ENCODE data around the gene MB21D2.

- TF ChIP-seq SP2 (IDR thresholded peaks at IDR 0.05; ENCODE audit: low read length) (no peak), CHD2 (IDR thresholded peaks at IDR 0.05; ENCODE audit: low read length) (no peak), CTCF (IDR thresholded peaks at IDR 0.05; ENCODE audit: control extremely low read depth in 1 of 3, insufficient read depth in 1 of 3, low read depth in 1 of 3, low read length in 3 of 3) (no peak), EZH2 (IDR thresholded peaks at IDR 0.05; ENCODE audit: low read depth, low read length, severe bottlenecking) (no peak), EP300 (IDR thresholded peaks at IDR 0.05; ENCODE audit: borderline replicate concordance in 1 of 2, low read depth in 2 of 2, low read length in 2 of 2) (no peak), NRF1 (IDR thresholded peaks at IDR 0.05; ENCODE audit: low read depth, low read length) (no peak), POLR2AphosphoS5 (IDR thresholded peaks at IDR 0.05; ENCODE audit: low read depth, low read length) (no peak), TAF1 (IDR thresholded peaks at IDR 0.05; ENCODE audit: low read depth, low read length) (no peak)
These were observed 39.9 kb upstream of the MB21D2 start for GRCh38 chr3:192957441-192958021.

Data from H1 (cell line).